Cerebellar nuclear complex (tissue), 1 donor: ENCODE measurements around the gene IGF2R.
"Not testable (repeated sequence)": the region's sequence is repeated elsewhere in the genome, so short reads cannot be mapped to it uniquely, and the experiment has no call there.

Experiments
- DNase-seq, 2 experiments: peaks; one replicate each; lab custom pipeline; 2025; lab: John Stamatoyannopoulos, UW

The IGF2R gene

GRCh38 chr6:160077526-160077925, 108.6 kb downstream of the IGF2R start:
- DNase-seq: no peak

- no peak for DNase-seq
Measured at GRCh38 chr6:160078883-160079685, 110.2 kb downstream of the IGF2R start.

GRCh38 chr6:160079686-160080043, 110.8 kb downstream of the IGF2R start:
- no peak for DNase-seq

DNA sequence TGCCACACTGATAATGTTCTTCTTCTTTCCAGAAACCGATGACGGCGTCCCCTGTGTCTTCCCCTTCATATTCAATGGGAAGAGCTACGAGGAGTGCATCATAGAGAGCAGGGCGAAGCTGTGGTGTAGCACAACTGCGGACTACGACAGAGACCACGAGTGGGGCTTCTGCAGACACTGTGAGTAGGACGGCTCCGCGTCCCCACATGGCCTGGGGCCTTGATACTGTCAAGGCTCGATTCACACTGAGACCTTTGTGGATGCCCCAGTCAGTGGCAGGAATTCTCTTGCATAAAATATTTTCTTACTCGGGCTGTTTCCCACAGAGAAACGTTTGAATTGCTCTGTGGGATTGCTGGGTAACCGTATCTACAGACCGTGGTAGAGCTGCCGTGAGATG, 111.2 kb downstream of the IGF2R start:
- DNase-seq: no peak

DNA sequence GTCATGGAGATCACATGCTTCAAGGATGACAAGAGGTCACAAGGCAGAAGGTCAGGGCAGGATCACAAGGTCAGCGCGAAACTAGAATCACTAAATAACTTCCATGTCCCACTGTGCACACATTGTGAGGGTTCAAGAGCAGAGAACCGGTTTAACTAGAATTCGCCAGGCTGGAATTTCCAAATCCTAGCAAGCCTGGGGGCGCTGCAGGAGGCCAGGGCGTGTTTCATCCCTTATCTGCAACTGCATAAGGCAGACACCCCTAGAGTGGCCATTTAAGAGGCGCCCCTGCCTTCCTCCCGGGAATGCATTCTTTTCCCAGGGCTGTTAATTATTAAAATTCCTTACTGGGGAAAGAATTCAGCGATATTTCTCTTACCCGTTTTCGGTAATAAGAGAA, 112.5 kb downstream of the IGF2R start:
- no peak for DNase-seq

- DNase-seq: no peak
Measured at GRCh38 chr6:160082627-160083026, 113.7 kb downstream of the IGF2R start.

GRCh38 chr6:160084198-160084776, 115.4 kb downstream of the IGF2R start:
- no peak for DNase-seq

GRCh38 chr6:160085226-160085625, 116.3 kb downstream of the IGF2R start:
- no peak for DNase-seq

GRCh38 chr6:160085713-160086505, 117.0 kb downstream of the IGF2R start:
- DNase-seq: no peak

- no peak for DNase-seq
Measured at GRCh38 chr6:160086754-160087153, 117.9 kb downstream of the IGF2R start.

GRCh38 chr6:160088069-160088783, 119.3 kb downstream of the IGF2R start:
- DNase-seq: no peak

- DNase-seq: no peak
Measured at GRCh38 chr6:160088784-160089533, 120.1 kb downstream of the IGF2R start.

- no peak for DNase-seq
Measured at GRCh38 chr6:160089534-160089897, 120.6 kb downstream of the IGF2R start.

DNA sequence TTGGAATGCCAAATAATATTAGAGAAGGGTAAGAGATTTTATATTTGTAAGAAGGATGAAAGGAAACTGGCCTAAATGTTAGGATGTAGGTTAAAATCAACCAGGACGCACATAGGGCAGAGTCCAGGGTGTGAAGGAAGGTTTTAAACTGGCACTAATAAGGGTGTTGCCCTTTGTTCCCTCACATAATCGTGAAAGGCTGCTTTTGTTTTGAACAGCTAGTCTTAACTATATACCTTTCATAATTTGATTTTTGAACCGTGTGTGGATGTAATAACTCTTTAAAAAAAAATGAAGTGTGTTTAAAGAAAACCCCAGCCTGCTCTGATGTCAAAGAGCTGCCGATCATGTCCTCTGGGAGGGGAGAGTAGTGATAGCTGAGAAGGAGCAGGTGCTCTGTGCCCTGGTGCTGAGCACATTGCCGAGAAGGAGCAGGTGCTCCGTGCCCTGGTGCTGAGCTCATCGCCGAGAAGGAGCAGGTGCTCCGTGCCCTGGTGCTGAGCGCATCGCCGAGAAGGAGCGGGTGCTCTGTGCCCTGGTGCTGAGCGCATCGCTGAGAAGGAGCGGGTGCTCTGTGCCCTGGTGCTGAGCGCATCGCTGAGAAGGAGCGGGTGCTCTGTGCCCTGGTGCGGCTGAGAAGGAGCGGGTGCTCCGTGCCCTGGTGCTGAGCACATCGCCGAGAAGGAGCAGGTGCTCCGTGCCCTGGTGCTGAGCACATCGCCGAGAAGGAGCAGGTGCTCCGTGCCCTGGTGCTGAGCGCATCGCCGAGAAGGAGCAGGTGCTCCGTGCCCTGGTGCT, 121.8 kb downstream of the IGF2R start:
- not testable (repeated sequence) for DNase-seq

- not testable (repeated sequence) for DNase-seq
Measured at GRCh38 chr6:160092176-160092575, 123.3 kb downstream of the IGF2R start.

- DNase-seq: no peak
Measured at GRCh38 chr6:160092602-160093001, 123.7 kb downstream of the IGF2R start.

DNA sequence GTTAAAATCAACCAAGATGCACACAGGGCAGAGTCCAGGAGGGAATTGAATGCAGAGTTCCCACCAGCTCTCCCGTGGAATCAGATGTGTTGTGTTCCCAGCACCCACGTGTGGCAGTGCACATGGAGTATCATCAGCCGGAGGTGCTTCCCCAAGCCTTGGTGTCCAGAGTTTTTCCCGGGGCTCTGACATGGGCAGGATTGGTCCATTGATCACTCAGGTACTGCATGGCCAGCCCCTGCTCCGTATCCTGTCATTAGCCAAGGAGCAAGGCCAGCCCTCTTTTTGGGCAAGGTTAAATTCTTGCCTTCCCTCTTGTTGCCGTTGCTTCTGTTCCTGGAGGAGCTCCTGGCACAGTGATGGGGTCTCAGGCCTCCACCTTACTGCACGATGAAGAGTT, 124.2 kb downstream of the IGF2R start:
- DNase-seq: no peak

GRCh38 chr6:160093946-160094345, 125.1 kb downstream of the IGF2R start:
- no peak for DNase-seq

GRCh38 chr6:160095146-160095845, 126.4 kb downstream of the IGF2R start:
- no peak for DNase-seq
